Measurements from ENCODE around the gene SDCBP2.

Gene SDCBP2

GRCh38 chr20:1328680-1329330, at the start of gene SDCBP2:
TSS of gene SDCBP2 (minus strand) at chr20:1329139. CDS start at chr20:1320416, 8,723 bp downstream.
- in situ Hi-C loops (cut with MboI; ENCODE audit: low sequenced_read_pairs): no loop called here

DNA sequence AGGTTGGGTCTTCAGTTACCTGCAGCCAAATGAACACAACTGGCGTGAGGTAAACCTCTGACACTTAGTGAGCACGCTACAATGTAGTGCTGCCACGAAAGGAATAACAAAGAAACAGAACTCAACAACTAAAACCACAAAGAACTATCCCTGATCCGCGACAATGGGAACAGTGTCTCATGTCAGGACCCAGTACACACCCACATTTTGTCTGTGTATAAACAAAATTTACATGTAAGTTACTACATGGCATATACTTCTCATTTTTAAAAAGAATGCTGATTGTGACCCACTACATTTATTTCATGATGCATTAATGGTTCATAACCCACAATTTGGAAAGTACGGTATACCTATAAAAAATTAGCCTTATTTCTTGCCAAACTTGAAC, 49.8 kb upstream of the SDCBP2 start:
- in situ Hi-C loops (cut with MboI; ENCODE audit: low sequenced_read_pairs): no loop called here

DNA sequence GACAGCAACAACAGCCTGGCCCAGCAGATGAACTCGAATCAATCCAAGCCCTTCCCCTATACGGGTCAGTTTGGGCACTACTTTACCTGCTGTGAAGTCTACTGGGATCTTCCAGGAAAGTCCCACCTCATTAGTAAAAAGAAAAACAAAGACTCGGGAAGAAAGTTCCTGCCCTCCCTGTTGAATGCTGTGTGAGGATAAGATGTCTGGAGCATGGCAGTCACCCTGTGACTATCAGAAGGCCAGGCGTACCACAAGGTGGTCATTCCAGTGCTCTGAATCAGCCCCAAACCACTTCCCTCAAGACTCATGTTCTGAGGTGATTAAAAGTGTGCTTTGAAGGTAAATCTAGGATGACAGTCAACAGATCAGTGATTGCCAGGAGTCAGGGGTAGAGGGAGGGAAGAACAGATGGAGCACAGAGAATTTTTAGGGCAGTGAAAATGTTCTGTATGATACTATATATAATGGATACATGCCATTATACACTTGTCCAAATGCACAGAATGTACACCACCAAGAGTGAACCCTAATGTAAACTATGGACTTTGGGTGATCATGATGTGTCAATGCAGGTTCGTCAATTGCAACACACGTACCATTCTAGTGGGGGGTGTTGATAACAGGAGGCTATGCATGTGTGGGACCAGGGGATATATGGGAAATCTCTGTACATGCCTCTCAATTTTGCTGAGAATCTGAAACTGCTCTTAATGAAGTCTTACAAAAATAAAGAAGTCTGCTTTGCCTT, 49.2 kb upstream of the SDCBP2 start:
- in situ Hi-C loops (cut with MboI; ENCODE audit: low sequenced_read_pairs): no loop called here

GRCh38 chr20:1377341-1377871, 48.5 kb upstream of the SDCBP2 start:
- in situ Hi-C loops (cut with MboI; ENCODE audit: low sequenced_read_pairs): no loop called here

DNA sequence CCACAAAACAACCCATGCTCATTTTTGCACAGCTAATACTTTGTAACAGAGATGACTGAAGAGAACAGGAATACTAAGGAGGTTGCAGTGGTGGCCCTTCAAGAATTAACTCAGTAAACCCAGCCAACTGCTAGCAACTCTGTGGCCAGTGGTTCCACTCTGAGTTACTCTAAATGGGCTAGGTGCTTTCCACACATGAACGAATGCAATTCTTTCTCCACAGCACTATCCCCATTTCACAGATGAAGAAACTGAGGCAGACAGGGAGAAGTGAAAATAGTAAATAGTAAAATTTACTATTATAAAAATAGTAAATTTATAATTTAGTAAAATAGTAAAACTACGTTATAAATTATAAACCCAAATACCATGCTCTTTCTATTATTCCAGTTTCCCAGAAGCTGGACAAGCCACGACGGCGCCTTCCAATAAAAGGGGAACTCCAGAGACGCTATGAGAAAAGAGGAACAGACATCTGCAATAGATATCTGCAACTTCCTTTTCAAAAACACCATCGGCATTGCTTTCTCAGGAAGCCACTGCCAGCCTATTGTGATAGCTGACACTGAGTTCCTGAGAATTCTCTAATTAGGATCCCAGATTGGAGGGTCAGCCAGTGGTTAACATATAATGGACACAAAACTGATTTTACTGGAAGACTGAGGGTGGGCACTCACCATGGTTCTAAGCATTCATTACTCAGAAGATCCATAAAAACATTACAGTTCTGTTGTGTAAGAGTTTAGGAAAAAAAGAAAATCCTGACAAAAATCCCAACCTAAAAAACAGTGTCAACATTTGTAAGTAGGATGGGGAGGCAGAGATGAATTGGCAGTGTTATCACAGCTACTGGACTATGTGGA, 47.7 kb upstream of the SDCBP2 start:
- in situ Hi-C loops (cut with MboI; ENCODE audit: low sequenced_read_pairs): no loop called here

- in situ Hi-C loops (cut with MboI; ENCODE audit: low sequenced_read_pairs): no loop called here
Observed at GRCh38 chr20:1376007-1376406, 47.1 kb upstream of the SDCBP2 start.

DNA sequence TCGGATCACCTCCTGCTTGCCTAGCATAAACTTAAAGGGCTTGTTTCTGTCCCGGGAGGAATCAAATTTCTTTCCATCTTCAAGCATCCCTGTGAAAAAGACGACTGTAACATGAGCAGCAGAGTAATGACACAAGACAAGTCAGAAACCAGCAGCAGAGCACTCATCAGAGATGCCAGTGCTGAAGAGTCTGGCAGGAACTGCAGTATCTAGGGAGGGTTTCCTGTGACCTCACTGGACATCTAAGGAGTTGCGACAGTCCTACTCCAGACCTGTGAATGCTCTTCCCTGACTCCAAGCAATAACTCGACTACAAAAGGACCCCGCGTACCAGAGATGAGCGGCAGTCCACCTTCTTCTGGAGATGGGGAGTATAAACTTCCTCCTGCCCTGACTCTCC, 46.6 kb upstream of the SDCBP2 start:
- in situ Hi-C loops (cut with MboI; ENCODE audit: low sequenced_read_pairs): no loop called here

DNA sequence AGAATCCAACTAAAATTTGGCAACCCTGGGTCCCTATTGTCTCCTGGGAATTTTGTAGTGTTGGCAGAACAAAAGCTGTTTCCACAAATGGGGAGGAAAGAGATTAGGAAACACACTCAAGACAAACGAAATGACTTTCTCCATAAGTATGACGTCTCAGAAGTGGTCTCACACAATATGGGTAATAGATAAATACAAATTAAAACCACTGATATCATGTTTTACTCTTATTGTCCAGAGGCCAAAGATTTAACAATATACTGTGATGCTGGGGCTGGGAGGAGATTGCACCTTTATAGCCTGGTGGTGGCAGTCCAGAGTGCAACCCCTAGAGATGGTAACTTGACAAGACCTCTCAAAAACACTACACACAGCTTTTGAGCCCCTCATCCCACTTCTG, 45.3 kb upstream of the SDCBP2 start:
- in situ Hi-C loops (cut with MboI; ENCODE audit: low sequenced_read_pairs): no loop called here

DNA sequence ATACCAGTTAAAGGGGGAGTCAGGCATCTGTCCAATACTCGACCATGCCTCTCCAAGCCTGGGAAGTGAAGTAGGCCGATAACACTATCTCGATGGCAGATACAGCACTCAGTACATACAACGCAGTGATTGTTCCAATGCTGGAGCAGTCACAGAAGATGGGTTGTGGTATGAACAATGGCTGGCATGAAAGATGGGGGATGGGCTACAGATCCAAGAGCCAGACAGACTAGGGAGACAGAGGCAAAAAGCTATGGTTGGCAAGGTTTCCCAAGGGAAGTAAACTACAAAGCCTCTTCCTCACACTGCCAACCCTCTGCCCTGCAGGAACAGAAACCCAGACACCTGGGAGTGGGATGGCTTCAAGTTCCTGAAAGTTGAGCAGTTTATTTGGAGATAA, 44.7 kb upstream of the SDCBP2 start:
- in situ Hi-C loops (cut with MboI; ENCODE audit: low sequenced_read_pairs): no loop called here

- in situ Hi-C loops (cut with MboI; ENCODE audit: low sequenced_read_pairs): no loop called here
Observed at GRCh38 chr20:1373036-1373435, 44.1 kb upstream of the SDCBP2 start.

DNA sequence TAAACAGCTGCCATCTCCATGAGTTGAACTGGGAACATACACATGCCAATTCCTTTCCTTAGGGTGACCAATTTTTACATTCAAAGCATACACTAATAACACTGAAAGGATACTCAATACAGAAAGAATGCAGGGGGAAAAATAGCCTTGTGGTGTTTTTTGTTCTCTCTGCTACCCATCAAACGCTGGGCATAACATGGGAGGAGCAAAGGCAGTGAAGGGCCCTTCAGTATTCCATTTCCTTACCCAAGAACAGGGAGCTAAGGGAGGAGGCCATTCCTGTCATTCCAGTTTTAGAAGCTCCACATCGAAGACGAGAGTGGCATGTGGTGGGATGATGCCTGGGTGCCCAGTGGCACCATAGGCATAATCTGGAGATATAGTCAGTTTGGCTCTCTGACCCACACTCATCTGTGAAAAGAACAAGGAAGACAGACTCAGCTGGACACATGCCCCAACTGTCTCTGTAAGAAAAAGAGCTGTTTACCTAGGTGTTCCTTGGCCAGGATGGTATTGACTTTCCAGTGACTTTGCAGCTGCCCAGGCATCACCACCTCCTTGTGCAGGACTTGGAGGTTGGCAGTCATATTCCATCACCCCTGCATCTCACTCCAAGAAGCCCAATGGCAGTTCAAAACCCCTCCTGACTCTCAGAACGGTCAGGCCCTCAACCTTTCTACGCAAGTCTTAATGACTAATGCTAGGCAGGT, 43.0 kb upstream of the SDCBP2 start:
- in situ Hi-C loops (cut with MboI; ENCODE audit: low sequenced_read_pairs): no loop called here

- in situ Hi-C loops (cut with MboI; ENCODE audit: low sequenced_read_pairs): no loop called here
Observed at GRCh38 chr20:1371202-1371782, 42.4 kb upstream of the SDCBP2 start.

DNA sequence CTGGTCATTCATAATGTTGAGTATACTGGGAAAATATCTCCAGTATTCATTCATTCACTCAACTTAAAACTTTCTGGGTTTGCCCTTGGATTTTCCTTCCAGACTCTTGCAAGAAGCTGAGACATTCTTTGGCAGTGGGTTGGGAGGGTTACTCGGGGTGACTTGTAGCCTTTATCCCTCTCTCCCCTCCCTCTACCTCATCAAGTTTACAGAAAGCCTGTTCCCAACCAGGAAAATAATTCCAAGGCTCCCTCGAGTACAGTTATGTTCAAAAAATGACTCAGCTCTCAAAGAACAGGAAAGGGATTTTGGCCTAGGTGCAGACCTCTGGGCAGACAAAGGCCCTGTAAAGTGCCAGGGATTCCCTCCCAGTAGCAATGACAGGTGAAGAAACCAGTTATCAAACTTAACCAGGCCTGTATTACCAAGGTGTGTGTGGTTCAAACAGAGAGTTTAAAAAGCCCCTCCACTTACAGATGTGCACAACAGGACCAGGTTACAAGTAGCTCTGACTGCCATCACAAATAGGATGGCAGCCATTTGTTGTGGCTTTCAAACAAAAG, 41.7 kb upstream of the SDCBP2 start:
- in situ Hi-C loops (cut with MboI; ENCODE audit: low sequenced_read_pairs): no loop called here

GRCh38 chr20:1369970-1370369, 41.0 kb upstream of the SDCBP2 start:
- in situ Hi-C loops (cut with MboI; ENCODE audit: low sequenced_read_pairs): no loop called here

DNA sequence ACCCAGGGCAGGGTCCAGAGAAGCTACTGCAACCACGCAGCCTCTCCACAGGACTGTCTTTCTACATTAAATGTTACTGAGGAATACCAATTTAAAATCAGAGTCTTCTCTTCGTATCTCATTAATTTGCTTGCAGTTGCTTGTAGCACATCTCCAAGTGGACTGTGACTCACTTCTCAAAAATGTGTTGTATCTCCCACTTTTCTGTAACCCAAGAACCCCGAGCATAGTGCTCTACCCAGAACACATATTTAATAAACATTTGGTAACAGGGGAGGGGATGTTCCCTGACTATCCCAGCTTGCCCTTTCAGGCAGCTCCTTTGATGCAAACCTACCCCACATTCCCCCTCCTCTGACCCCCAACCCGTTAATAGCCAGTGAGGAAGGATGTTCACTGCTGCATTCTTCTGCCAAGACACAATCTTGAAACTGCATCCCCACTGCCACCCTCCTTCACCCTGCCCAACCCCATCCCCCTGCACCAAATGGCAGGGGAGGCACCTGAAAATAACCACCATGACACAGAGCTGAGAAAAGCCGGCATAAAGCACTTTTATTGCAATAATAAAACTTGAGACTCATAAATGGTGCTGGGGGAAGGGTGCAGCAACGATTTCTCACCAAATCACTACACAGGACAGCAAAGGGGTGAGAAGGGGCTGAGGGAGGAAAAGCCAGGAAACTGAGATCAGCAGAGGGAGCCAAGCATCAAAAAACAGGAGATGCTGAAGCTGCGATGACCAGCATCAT, 39.7 kb upstream of the SDCBP2 start:
- in situ Hi-C loops (cut with MboI; ENCODE audit: low sequenced_read_pairs): no loop called here

DNA sequence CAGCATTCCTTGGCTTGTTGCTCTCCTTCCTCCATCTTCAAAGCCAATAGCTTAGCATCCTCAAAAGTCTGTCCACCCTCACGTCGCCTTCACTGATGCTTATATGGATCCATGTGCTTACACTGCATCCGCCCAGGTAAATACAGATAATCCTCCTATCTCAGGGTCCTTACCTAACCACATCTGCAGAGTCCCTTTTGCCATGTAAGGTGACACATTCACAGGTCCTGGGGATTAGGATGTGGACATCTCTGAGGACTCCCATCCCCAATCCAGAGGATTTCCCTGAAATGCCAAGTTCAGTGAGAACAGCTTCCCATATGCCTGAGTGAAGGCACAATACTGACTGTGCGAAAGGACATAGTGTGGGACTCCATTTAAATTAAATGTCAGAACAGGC, 38.5 kb upstream of the SDCBP2 start:
- in situ Hi-C loops (cut with MboI; ENCODE audit: low sequenced_read_pairs): no loop called here

DNA sequence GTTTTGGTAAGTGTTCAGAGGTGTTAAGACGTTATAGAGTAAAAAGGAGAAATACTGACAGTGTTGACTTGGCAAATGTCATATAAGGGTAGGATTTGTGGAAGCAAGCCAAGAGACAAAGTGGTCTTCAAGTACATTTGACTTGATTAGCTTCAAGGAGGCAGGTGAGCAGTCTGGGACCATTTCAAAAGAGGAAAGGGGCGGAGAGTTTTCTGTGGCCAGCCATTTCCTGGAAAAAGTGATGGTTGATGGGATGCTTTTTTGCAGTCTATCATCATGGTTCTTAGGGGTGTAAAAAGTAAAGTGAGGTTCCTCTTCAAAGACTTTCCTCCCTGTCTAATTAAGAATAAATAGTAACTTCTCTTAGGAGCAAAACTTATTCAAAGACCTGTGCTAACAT, 35.2 kb upstream of the SDCBP2 start:
- in situ Hi-C loops (cut with MboI; ENCODE audit: low sequenced_read_pairs): no loop called here

GRCh38 chr20:1363522-1363921, 34.6 kb upstream of the SDCBP2 start:
- in situ Hi-C loops (cut with MboI; ENCODE audit: low sequenced_read_pairs): no loop called here

GRCh38 chr20:1362484-1362883, 33.5 kb upstream of the SDCBP2 start:
- in situ Hi-C loops (cut with MboI; ENCODE audit: low sequenced_read_pairs): no loop called here

Measured in HL-60/S4 (cell line).